ENCODE results near the gene CDK5R1.

GRCh38 chr17:32471652-32472051, 15.1 kb upstream of the CDK5R1 start:
- TF ChIP-seq CTCF (IDR thresholded peaks at IDR 0.05; ENCODE audit: low read depth, low read length): no peak
- TF ChIP-seq POLR2A (IDR thresholded peaks at IDR 0.05; ENCODE audit: extremely low read depth, insufficient read length): no peak
